Gastroesophageal sphincter (tissue), 4 donors: ENCODE results near the gene HOXB7. TPM values are rescaled to one million over a fixed set of nuclear protein-coding genes. Genes with fewer than 3 reads are reported as not detected.

ENCODE experiments used
- ATAC-seq: fragments of 150-250 bp; one replicate; pipeline ENCODE4 v1.9.1; 2016; ENCODE audit warnings: mild to moderate bottlenecking, moderate library complexity
- H3K27ac ChIP-seq, 4 donors: fragments of 200-600 bp; sonication (generic) in 3 of 4; 1 replicate in 3 of 4; 2 replicates in 1 of 4; pipeline ENCODE4 v1.5.1; 2016 to 2019
- H3K27me3 ChIP-seq: fragments of 200-600 bp; sonication (generic); one replicate; pipeline ENCODE4 v1.5.1; 2019
- H3K36me3 ChIP-seq, 2 donors: fragments of 200-600 bp; sonication (generic); one replicate each; pipeline ENCODE4 v1.5.1; 2019; ENCODE audit warnings: control low read depth in 1 of 2
- H3K4me1 ChIP-seq, 3 donors: fragments of 200-600 bp; sonication (generic); 1 replicate in 2 of 3; 2 replicates in 1 of 3; pipeline ENCODE4 v1.5.1; 2016 to 2019; ENCODE audit warnings: control low read depth in 2 of 3
- H3K4me3 ChIP-seq, 2 donors: fragments of 200-600 bp; sonication (generic); one replicate each; pipeline ENCODE4 v1.5.1; 2019; ENCODE audit warnings: mild to moderate bottlenecking in 1 of 2, moderate library complexity in 1 of 2
- H3K9me3 ChIP-seq, 3 donors: fragments of 200-600 bp; sonication (generic); one replicate each; pipeline ENCODE4 v1.5.1; 2017 to 2019; ENCODE audit warnings: control low read depth in 2 of 3
- CTCF ChIP-seq, 4 experiments: fragments of 200-600 bp in 2 of 4; fragments of 450-650 bp in 2 of 4; sonication (generic) in 1 of 4; IDR thresholded peaks; one replicate each; pipeline ENCODE4 v1.5.1; 2017 to 2019; ENCODE audit warnings: antibody characterized with exemption in 4 of 4, mild to moderate bottlenecking in 2 of 4, moderate library complexity in 2 of 4
- EP300 ChIP-seq: sonication (generic); formaldehyde crosslinking; IDR thresholded peaks from one replicate; pipeline ENCODE4 v1.6.1; 2017; ENCODE audit warnings: antibody characterized with exemption, mild to moderate bottlenecking
- POLR2A ChIP-seq, 2 donors: fragments of 450-650 bp; IDR thresholded peaks; one replicate each; pipeline ENCODE4 v1.6.1; 2017; ENCODE audit warnings: antibody characterized with exemption in 2 of 2, mild to moderate bottlenecking in 2 of 2, moderate library complexity in 1 of 2
- POLR2AphosphoS5 ChIP-seq: sonication (generic); formaldehyde crosslinking; IDR thresholded peaks from one replicate; pipeline ENCODE4 v1.6.1; 2017; ENCODE audit warnings: antibody characterized with exemption
- WGBS, 2 donors: methylation state at CpG; one replicate each; pipeline ENCODE4 v1.1.5; 2018; ENCODE audit warnings: low coverage in 1 of 2; 5-methylcytosine and 5-hydroxymethylcytosine counted together
- total RNA-seq, 4 donors: library from RNA; depleted of rRNA; stranded (reverse); fragments of >200 nt; gene quantifications; one replicate each; pipeline ENCODE4 v1.1.0, GENCODE V29; 2016

HOXB7 gene
- total RNA-seq, 4 donors from 2014 or later, result 0.78 to 8.9 (median 3.0) TPM

GRCh38 chr17:48631693-48632578 lies 21.1 kb upstream of the HOXB7 start:
- H3K9me3 ChIP-seq, result peaks cover 0 to 4% (median 0%) of the 10 kb centered on the region in 3 donors
- no peaks in the 10 kb centered on the region for H3K36me3 ChIP-seq
- H3K27ac ChIP-seq, result no peak overlapping the region
- WGBS, 2 donors, result 10% methylated on average over 2 of the region's 7 CpGs; no CpG with 5 or more reads in 1 of the 2 donors
- TF ChIP-seq POLR2A (IDR thresholded peaks at IDR 0.05) (no peak), EP300 (no peak), CTCF (IDR thresholded peaks at IDR 0.05) (no peak), POLR2AphosphoS5 (no peak)
- H3K4me3 ChIP-seq, result no peak overlapping the region
- H3K27me3 ChIP-seq, result peaks cover 100% of the 10 kb centered on the region
- ATAC-seq, result no peak
- H3K4me1 ChIP-seq, result peaks cover 0 to 20% (median under 1%) of the 10 kb centered on the region in 3 donors

- no peak for ATAC-seq
- no peaks in the 10 kb centered on the region for H3K36me3 ChIP-seq
- no peak for TF ChIP-seq POLR2A (IDR thresholded peaks at IDR 0.05)
- no peak for TF ChIP-seq CTCF (IDR thresholded peaks at IDR 0.05)
- no peak for TF ChIP-seq POLR2AphosphoS5
- no peak for TF ChIP-seq EP300
- WGBS, 2 donors, result 7 to 21% methylated on average over 6 to 10 of the region's 15 CpGs
- H3K4me1 ChIP-seq, result peaks cover 0 to 21% (median 8%) of the 10 kb centered on the region in 3 donors
- no peak overlapping the region for H3K27ac ChIP-seq
- peaks cover 100% of the 10 kb centered on the region for H3K27me3 ChIP-seq
- no peak overlapping the region for H3K4me3 ChIP-seq
- H3K9me3 ChIP-seq, result peaks cover 0 to 4% (median 0%) of the 10 kb centered on the region in 3 donors
Observed at GRCh38 chr17:48630925-48631692, 20.3 kb upstream of the HOXB7 start.

- Histone ChIP-seq H3K9me3 (peaks cover 0 to 4% (median 0%) of the 10 kb centered on the region in 3 donors), H3K4me3 (no peak overlapping the region), H3K4me1 (peaks cover 0 to 29% (median 17%) of the 10 kb centered on the region in 3 donors), H3K27ac (no peak overlapping the region), H3K36me3 (no peaks in the 10 kb centered on the region), H3K27me3 (peaks cover 100% of the 10 kb centered on the region)
- ATAC-seq, result no peak
- TF ChIP-seq CTCF (IDR thresholded peaks at IDR 0.05) (no peak), POLR2AphosphoS5 (no peak), POLR2A (IDR thresholded peaks at IDR 0.05) (no peak), EP300 (no peak)
- WGBS, 2 donors, result 31 to 33% methylated on average over 13 to 15 of the region's 15 CpGs
Observed at GRCh38 chr17:48630009-48630924, 19.4 kb upstream of the HOXB7 start.

GRCh38 chr17:48629411-48629759 lies 18.6 kb upstream of the HOXB7 start:
- TF ChIP-seq POLR2AphosphoS5 (no peak), POLR2A (IDR thresholded peaks at IDR 0.05) (no peak), CTCF (IDR thresholded peaks at IDR 0.05) (no peak), EP300 (no peak)

More at GRCh38 chr17:48629411-48629759, 18.6 kb upstream of the HOXB7 start:
- Histone ChIP-seq H3K9me3 (peaks cover 0 to 4% (median 0%) of the 10 kb centered on the region in 3 donors), H3K4me1 (peaks cover 0 to 37% (median 23%) of the 10 kb centered on the region in 3 donors), H3K36me3 (no peaks in the 10 kb centered on the region), H3K27me3 (peaks cover 100% of the 10 kb centered on the region), H3K27ac (no peak overlapping the region), H3K4me3 (no peak overlapping the region)
- 8 to 16% methylated on average over 2 to 3 of the region's 5 CpGs for WGBS, 2 donors
- ATAC-seq, result no peak
